ENCODE data around the gene NMNAT2.

NMNAT2 gene

DNA sequence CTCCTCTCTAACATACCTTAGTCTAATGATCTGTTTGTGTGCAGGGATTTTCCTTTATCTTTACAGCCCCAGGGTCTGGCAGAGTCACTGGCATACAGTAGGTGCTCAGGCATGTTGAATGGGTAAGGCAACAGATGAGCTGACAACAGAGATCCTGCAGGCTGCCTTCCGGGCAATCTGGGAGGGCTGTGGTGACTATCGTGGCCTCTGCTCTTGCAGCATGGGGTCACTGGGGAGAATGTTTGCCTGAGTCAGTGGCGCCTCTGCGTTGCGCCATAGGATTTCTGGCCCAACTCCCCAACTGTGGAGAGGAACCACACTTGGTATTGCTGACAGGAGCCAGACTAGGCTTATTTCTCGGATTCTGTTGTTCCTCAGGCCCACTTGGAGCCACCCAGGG is 138.3 kb downstream of the NMNAT2 start:
- TF ChIP-seq POLR2A (IDR thresholded peaks at IDR 0.05; ENCODE audit: extremely low read depth, insufficient read length): no peak
- TF ChIP-seq, protein P1, sequence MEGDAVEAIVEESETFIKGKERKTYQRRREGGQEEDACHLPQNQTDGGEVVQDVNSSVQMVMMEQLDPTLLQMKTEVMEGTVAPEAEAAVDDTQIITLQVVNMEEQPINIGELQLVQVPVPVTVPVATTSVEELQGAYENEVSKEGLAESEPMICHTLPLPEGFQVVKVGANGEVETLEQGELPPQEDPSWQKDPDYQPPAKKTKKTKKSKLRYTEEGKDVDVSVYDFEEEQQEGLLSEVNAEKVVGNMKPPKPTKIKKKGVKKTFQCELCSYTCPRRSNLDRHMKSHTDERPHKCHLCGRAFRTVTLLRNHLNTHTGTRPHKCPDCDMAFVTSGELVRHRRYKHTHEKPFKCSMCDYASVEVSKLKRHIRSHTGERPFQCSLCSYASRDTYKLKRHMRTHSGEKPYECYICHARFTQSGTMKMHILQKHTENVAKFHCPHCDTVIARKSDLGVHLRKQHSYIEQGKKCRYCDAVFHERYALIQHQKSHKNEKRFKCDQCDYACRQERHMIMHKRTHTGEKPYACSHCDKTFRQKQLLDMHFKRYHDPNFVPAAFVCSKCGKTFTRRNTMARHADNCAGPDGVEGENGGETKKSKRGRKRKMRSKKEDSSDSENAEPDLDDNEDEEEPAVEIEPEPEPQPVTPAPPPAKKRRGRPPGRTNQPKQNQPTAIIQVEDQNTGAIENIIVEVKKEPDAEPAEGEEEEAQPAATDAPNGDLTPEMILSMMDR (IDR thresholded peaks at IDR 0.05; ENCODE audit: low read depth, low read length): no peak
- TF ChIP-seq MAX (IDR thresholded peaks at IDR 0.05; ENCODE audit: low read depth, low read length): peak; percentile 70
- TF ChIP-seq MYC (IDR thresholded peaks at IDR 0.05; ENCODE audit: low read depth, low read length): peak; percentile 72
- H3K4me3 ChIP-seq (ENCODE audit: low read depth, low read length): no peak overlapping the region
- DNase-seq (ENCODE audit: low read depth): peak; percentile 97

DNA sequence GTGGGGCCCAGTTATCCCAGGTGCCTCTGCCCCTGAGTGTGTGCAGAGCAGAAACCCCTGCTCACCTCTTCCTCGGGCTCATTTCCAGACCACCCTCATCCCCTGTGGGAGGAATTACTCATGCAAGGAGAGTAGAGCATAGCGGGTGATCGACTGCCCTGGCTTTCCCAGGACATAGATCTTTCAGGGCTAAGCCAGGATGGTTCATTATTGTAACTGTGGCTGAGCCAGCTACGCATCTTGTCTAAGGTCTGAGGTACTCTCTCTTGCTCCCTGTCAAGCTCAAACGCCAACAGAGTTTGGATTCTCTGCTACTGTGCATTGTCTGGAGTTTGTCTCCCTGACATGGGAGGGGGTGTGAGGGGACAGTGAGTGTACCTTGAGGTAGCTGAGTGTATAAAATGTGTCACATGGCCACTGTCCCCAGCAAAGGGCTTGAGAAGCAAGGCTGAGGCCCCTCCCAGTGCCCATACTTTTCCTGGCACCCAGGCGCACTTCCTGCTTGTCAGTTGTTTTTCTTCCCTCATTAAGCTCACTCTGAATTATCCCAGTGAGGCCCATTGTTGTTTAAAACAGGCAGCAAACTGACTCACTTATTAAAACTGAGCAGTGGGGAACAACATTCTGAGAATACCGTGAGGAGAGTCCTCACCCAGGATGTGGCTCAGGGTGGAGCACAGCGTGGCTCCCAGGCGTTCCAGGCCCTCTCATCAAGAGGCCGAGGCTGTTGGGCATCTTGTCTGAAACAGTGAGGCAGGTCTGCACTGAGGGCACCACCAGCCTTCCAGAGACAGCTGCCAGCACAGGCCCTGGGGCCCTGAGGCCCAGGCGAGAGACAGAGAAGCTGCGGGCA is 139.2 kb downstream of the NMNAT2 start:
- no peak overlapping the region for H3K4me3 ChIP-seq (ENCODE audit: low read depth, low read length)
- no peak for TF ChIP-seq MAX (IDR thresholded peaks at IDR 0.05; ENCODE audit: low read depth, low read length)
- no peak for TF ChIP-seq MYC (IDR thresholded peaks at IDR 0.05; ENCODE audit: low read depth, low read length)
- no peak for TF ChIP-seq POLR2A (IDR thresholded peaks at IDR 0.05; ENCODE audit: extremely low read depth, insufficient read length)
- TF ChIP-seq, protein P1 (IDR thresholded peaks at IDR 0.05; ENCODE audit: low read depth, low read length): no peak
- DNase-seq (ENCODE audit: low read depth): peak; percentile 78

GRCh38 chr1:183277821-183278738 is 140.1 kb downstream of the NMNAT2 start:
- no peak overlapping the region for H3K4me3 ChIP-seq (ENCODE audit: low read depth, low read length)
- TF ChIP-seq POLR2A (IDR thresholded peaks at IDR 0.05; ENCODE audit: extremely low read depth, insufficient read length) (no peak), MYC (IDR thresholded peaks at IDR 0.05; ENCODE audit: low read depth, low read length) (no peak), MAX (IDR thresholded peaks at IDR 0.05; ENCODE audit: low read depth, low read length) (no peak)
- TF ChIP-seq, protein P1 (IDR thresholded peaks at IDR 0.05; ENCODE audit: low read depth, low read length): no peak
- peak; percentile 79 for DNase-seq (ENCODE audit: low read depth)

- no peak overlapping the region for H3K4me3 ChIP-seq (ENCODE audit: low read depth, low read length)
- DNase-seq (ENCODE audit: low read depth): peak; percentile 87
- TF ChIP-seq MAX (IDR thresholded peaks at IDR 0.05; ENCODE audit: low read depth, low read length) (no peak), POLR2A (IDR thresholded peaks at IDR 0.05; ENCODE audit: extremely low read depth, insufficient read length) (no peak), MYC (IDR thresholded peaks at IDR 0.05; ENCODE audit: low read depth, low read length) (no peak)
- TF ChIP-seq, protein P1 (IDR thresholded peaks at IDR 0.05; ENCODE audit: low read depth, low read length): no peak
Measured at GRCh38 chr1:183276386-183277080, 141.6 kb downstream of the NMNAT2 start.

- TF ChIP-seq MYC (IDR thresholded peaks at IDR 0.05; ENCODE audit: low read depth, low read length) (no peak), MAX (IDR thresholded peaks at IDR 0.05; ENCODE audit: low read depth, low read length) (no peak), POLR2A (IDR thresholded peaks at IDR 0.05; ENCODE audit: extremely low read depth, insufficient read length) (no peak)
- TF ChIP-seq, protein P1 (IDR thresholded peaks at IDR 0.05; ENCODE audit: low read depth, low read length): no peak
- H3K4me3 ChIP-seq (ENCODE audit: low read depth, low read length): no peak overlapping the region
- no peak for DNase-seq (ENCODE audit: low read depth)
Measured at GRCh38 chr1:183275322-183275721, 142.9 kb downstream of the NMNAT2 start.
